PFSK-1 (cell line): Measurements from ENCODE around the gene SP4.

Experiments
- POLR2AphosphoS5 ChIP-seq: IDR thresholded peaks from 2 replicates; pipeline ENCODE4 v1.6.1; 2012; ENCODE audit warnings: low read depth, mild to moderate bottlenecking, control low read depth, low read length, moderate library complexity
- REST ChIP-seq, 2 experiments: IDR thresholded peaks; 2 replicates each; pipeline versions ENCODE4 v1.6.1 to v1.8.0; 2011 to 2012; ENCODE audit warnings: low read depth in 2 of 2, low read length in 2 of 2, control low read depth in 1 of 2, inconsistent platforms in 1 of 2, mild to moderate bottlenecking in 1 of 2, moderate library complexity in 1 of 2; ENCODE audit not compliant: insufficient read depth in 1 of 2
- SIN3A ChIP-seq: IDR thresholded peaks from 2 replicates; pipeline ENCODE4 v1.6.1; 2012; ENCODE audit warnings: mild to moderate bottlenecking, low read length, moderate library complexity, borderline replicate concordance; ENCODE audit not compliant: insufficient read depth
- TAF1 ChIP-seq: IDR thresholded peaks from 2 replicates; pipeline ENCODE4 v1.6.1; 2012; ENCODE audit warnings: low read length, control low read depth, borderline replicate concordance; ENCODE audit not compliant: insufficient read depth

GRCh38 chr7:21472029-21472428, 44.1 kb downstream of the SP4 start:
- TF ChIP-seq POLR2AphosphoS5 = no peak
- TF ChIP-seq SIN3A = no peak
- TF ChIP-seq REST (IDR thresholded peaks at IDR 0.05; ENCODE audit: insufficient read depth in 1 of 2, low read depth in 2 of 2, low read length in 2 of 2) = no peak
- no peak for TF ChIP-seq TAF1
